Measurements from ENCODE around the gene EEF1AKMT4.

EEF1AKMT4 gene

GRCh38 chr3:184239221-184239620 is 10.3 kb upstream of the EEF1AKMT4 start:
- Histone ChIP-seq H4K8ac (ENCODE audit: low read length) (no peak overlapping the region), H2BK120ac (ENCODE audit: low read depth, low read length) (no peak overlapping the region), H3K4ac (ENCODE audit: low read depth in 1 of 2, low read length in 2 of 2) (no peak overlapping the region), H3K4me3 (ENCODE audit: insufficient read depth in 1 of 2, low read depth in 1 of 2, low read length in 2 of 2) (no peak overlapping the region), H3K14ac (ENCODE audit: low read length in 2 of 2) (no peak overlapping the region), H2AK5ac (ENCODE audit: low read length, severe bottlenecking) (no peak overlapping the region), H2BK5ac (ENCODE audit: low read depth, low read length, poor library complexity, severe bottlenecking) (no peak overlapping the region), H3K9me3 (ENCODE audit: control insufficient read depth, low read length) (no peaks in the 10 kb centered on the region), H2BK15ac (ENCODE audit: low read depth, poor library complexity, severe bottlenecking) (no peak overlapping the region), H3K9ac (ENCODE audit: low read length) (no peak overlapping the region), H3K36me3 (ENCODE audit: control insufficient read depth in 1 of 2, insufficient read depth in 2 of 2, low read depth in 1 of 2, low read length in 2 of 2) (peaks cover 24 to 32% of the 10 kb centered on the region in 2 experiments), H2AFZ (ENCODE audit: low read depth, low read length) (no peak overlapping the region), H3K79me1 (replicated peaks; ENCODE audit: low read length, poor library complexity, severe bottlenecking) (no peaks in the 10 kb centered on the region), H2BK12ac (ENCODE audit: low read length in 2 of 2) (no peak overlapping the region), H3K23ac (ENCODE audit: low read length in 2 of 2) (no peak overlapping the region), H3K27ac (ENCODE audit: low read length, poor library complexity, severe bottlenecking) (no peak overlapping the region), H4K91ac (ENCODE audit: low read length) (no peak overlapping the region), H3K4me1 (ENCODE audit: control insufficient read depth, insufficient read depth, low read depth, low read length) (peaks cover 2% of the 10 kb centered on the region), H3K4me2 (ENCODE audit: low read length, poor library complexity, severe bottlenecking) (no peak overlapping the region), H3K27me3 (ENCODE audit: control insufficient read depth in 1 of 2, insufficient read depth in 1 of 2, low read length in 2 of 2) (peaks cover 10 to 39% of the 10 kb centered on the region in 2 experiments), H3K18ac (ENCODE audit: low read depth in 1 of 2, low read length in 2 of 2) (no peak overlapping the region)
- no peak for DNase-seq
- WGBS = 91% methylated on average over 8 of the region's 8 CpGs

- H3K27ac ChIP-seq (ENCODE audit: low read length, poor library complexity, severe bottlenecking) = no peak overlapping the region
- H2BK15ac ChIP-seq (ENCODE audit: low read depth, poor library complexity, severe bottlenecking) = no peak overlapping the region
- no peak overlapping the region for H2BK5ac ChIP-seq (ENCODE audit: low read depth, low read length, poor library complexity, severe bottlenecking)
- no peak overlapping the region for H4K91ac ChIP-seq (ENCODE audit: low read length)
- H3K79me1 ChIP-seq (replicated peaks; ENCODE audit: low read length, poor library complexity, severe bottlenecking) = no peaks in the 10 kb centered on the region
- H3K4me1 ChIP-seq (ENCODE audit: control insufficient read depth, insufficient read depth, low read depth, low read length) = no peaks in the 10 kb centered on the region
- no peak overlapping the region for H3K14ac ChIP-seq (ENCODE audit: low read length in 2 of 2)
- H3K9ac ChIP-seq (ENCODE audit: low read length) = no peak overlapping the region
- H3K4ac ChIP-seq (ENCODE audit: low read depth in 1 of 2, low read length in 2 of 2) = no peak overlapping the region
- no peak overlapping the region for H2BK120ac ChIP-seq (ENCODE audit: low read depth, low read length)
- H3K9me3 ChIP-seq (ENCODE audit: control insufficient read depth, low read length) = no peaks in the 10 kb centered on the region
- no peak overlapping the region for H2BK12ac ChIP-seq (ENCODE audit: low read length in 2 of 2)
- no peak overlapping the region for H3K23ac ChIP-seq (ENCODE audit: low read length in 2 of 2)
- H3K4me2 ChIP-seq (ENCODE audit: low read length, poor library complexity, severe bottlenecking) = no peak overlapping the region
- WGBS = 84% methylated on average over 7 of the region's 7 CpGs
- H2AK5ac ChIP-seq (ENCODE audit: low read length, severe bottlenecking) = no peak overlapping the region
- peaks cover 28 to 37% of the 10 kb centered on the region in 2 experiments for H3K36me3 ChIP-seq (ENCODE audit: control insufficient read depth in 1 of 2, insufficient read depth in 2 of 2, low read depth in 1 of 2, low read length in 2 of 2)
- H3K18ac ChIP-seq (ENCODE audit: low read depth in 1 of 2, low read length in 2 of 2) = no peak overlapping the region
- H3K27me3 ChIP-seq (ENCODE audit: control insufficient read depth in 1 of 2, insufficient read depth in 1 of 2, low read length in 2 of 2) = peaks cover 10 to 39% of the 10 kb centered on the region in 2 experiments
- DNase-seq = no peak
- H2AFZ ChIP-seq (ENCODE audit: low read depth, low read length) = no peak overlapping the region
- no peak overlapping the region for H4K8ac ChIP-seq (ENCODE audit: low read length)
- H3K4me3 ChIP-seq (ENCODE audit: insufficient read depth in 1 of 2, low read depth in 1 of 2, low read length in 2 of 2) = peak overlapping the region in 1 of 2 experiments; percentile 18
Measured at GRCh38 chr3:184239708-184240107, 9.8 kb upstream of the EEF1AKMT4 start.

- Histone ChIP-seq H4K91ac (ENCODE audit: low read length) (no peak overlapping the region), H3K79me1 (replicated peaks; ENCODE audit: low read length, poor library complexity, severe bottlenecking) (peaks cover 5% of the 10 kb centered on the region), H3K4me1 (ENCODE audit: control insufficient read depth, insufficient read depth, low read depth, low read length) (no peaks in the 10 kb centered on the region), H2AK5ac (ENCODE audit: low read length, severe bottlenecking) (no peak overlapping the region), H3K36me3 (ENCODE audit: control insufficient read depth in 1 of 2, insufficient read depth in 2 of 2, low read depth in 1 of 2, low read length in 2 of 2) (peaks cover 37 to 45% of the 10 kb centered on the region in 2 experiments), H3K23ac (ENCODE audit: low read length in 2 of 2) (no peak overlapping the region), H3K18ac (ENCODE audit: low read depth in 1 of 2, low read length in 2 of 2) (no peak overlapping the region), H3K27ac (ENCODE audit: low read length, poor library complexity, severe bottlenecking) (no peak overlapping the region), H3K4me3 (ENCODE audit: insufficient read depth in 1 of 2, low read depth in 1 of 2, low read length in 2 of 2) (no peak overlapping the region), H3K14ac (ENCODE audit: low read length in 2 of 2) (no peak overlapping the region), H3K4me2 (ENCODE audit: low read length, poor library complexity, severe bottlenecking) (no peak overlapping the region), H3K27me3 (ENCODE audit: control insufficient read depth in 1 of 2, insufficient read depth in 1 of 2, low read length in 2 of 2) (peaks cover 8 to 37% of the 10 kb centered on the region in 2 experiments), H3K4ac (ENCODE audit: low read depth in 1 of 2, low read length in 2 of 2) (no peak overlapping the region), H2BK5ac (ENCODE audit: low read depth, low read length, poor library complexity, severe bottlenecking) (no peak overlapping the region), H2BK12ac (ENCODE audit: low read length in 2 of 2) (no peak overlapping the region), H2BK120ac (ENCODE audit: low read depth, low read length) (no peak overlapping the region), H2AFZ (ENCODE audit: low read depth, low read length) (no peak overlapping the region), H2BK15ac (ENCODE audit: low read depth, poor library complexity, severe bottlenecking) (no peak overlapping the region), H3K9me3 (ENCODE audit: control insufficient read depth, low read length) (no peaks in the 10 kb centered on the region), H4K8ac (ENCODE audit: low read length) (no peak overlapping the region), H3K9ac (ENCODE audit: low read length) (no peak overlapping the region)
- WGBS = 86% methylated on average over 3 of the region's 4 CpGs
- DNase-seq = peak; percentile 36
Measured at GRCh38 chr3:184240384-184241140, 8.9 kb upstream of the EEF1AKMT4 start.

GRCh38 chr3:184241141-184241446 is 8.4 kb upstream of the EEF1AKMT4 start:
- no peak overlapping the region for H3K4ac ChIP-seq (ENCODE audit: low read depth in 1 of 2, low read length in 2 of 2)
- H2BK5ac ChIP-seq (ENCODE audit: low read depth, low read length, poor library complexity, severe bottlenecking) = no peak overlapping the region
- H2AK5ac ChIP-seq (ENCODE audit: low read length, severe bottlenecking) = no peak overlapping the region
- no peak overlapping the region for H2AFZ ChIP-seq (ENCODE audit: low read depth, low read length)
- no peak overlapping the region for H3K9ac ChIP-seq (ENCODE audit: low read length)
- no peak overlapping the region for H3K18ac ChIP-seq (ENCODE audit: low read depth in 1 of 2, low read length in 2 of 2)
- H3K4me3 ChIP-seq (ENCODE audit: insufficient read depth in 1 of 2, low read depth in 1 of 2, low read length in 2 of 2) = no peak overlapping the region
- H2BK120ac ChIP-seq (ENCODE audit: low read depth, low read length) = no peak overlapping the region
- no peak overlapping the region for H4K91ac ChIP-seq (ENCODE audit: low read length)
- no peaks in the 10 kb centered on the region for H3K4me1 ChIP-seq (ENCODE audit: control insufficient read depth, insufficient read depth, low read depth, low read length)
- H2BK12ac ChIP-seq (ENCODE audit: low read length in 2 of 2) = no peak overlapping the region
- no peak overlapping the region for H4K8ac ChIP-seq (ENCODE audit: low read length)
- H2BK15ac ChIP-seq (ENCODE audit: low read depth, poor library complexity, severe bottlenecking) = no peak overlapping the region
- peaks cover 11% of the 10 kb centered on the region for H3K79me1 ChIP-seq (replicated peaks; ENCODE audit: low read length, poor library complexity, severe bottlenecking)
- DNase-seq = no peak
- H3K14ac ChIP-seq (ENCODE audit: low read length in 2 of 2) = no peak overlapping the region
- H3K23ac ChIP-seq (ENCODE audit: low read length in 2 of 2) = no peak overlapping the region
- WGBS = 56% methylated on average over 17 of the region's 17 CpGs
- H3K27ac ChIP-seq (ENCODE audit: low read length, poor library complexity, severe bottlenecking) = no peak overlapping the region
- no peak overlapping the region for H3K4me2 ChIP-seq (ENCODE audit: low read length, poor library complexity, severe bottlenecking)
- H3K36me3 ChIP-seq (ENCODE audit: control insufficient read depth in 1 of 2, insufficient read depth in 2 of 2, low read depth in 1 of 2, low read length in 2 of 2) = peaks cover 40 to 46% of the 10 kb centered on the region in 2 experiments
- no peaks in the 10 kb centered on the region for H3K9me3 ChIP-seq (ENCODE audit: control insufficient read depth, low read length)
- peaks cover 3 to 31% of the 10 kb centered on the region in 2 experiments for H3K27me3 ChIP-seq (ENCODE audit: control insufficient read depth in 1 of 2, insufficient read depth in 1 of 2, low read length in 2 of 2)
